Measurements from ENCODE around the gene SGCD.

DNA sequence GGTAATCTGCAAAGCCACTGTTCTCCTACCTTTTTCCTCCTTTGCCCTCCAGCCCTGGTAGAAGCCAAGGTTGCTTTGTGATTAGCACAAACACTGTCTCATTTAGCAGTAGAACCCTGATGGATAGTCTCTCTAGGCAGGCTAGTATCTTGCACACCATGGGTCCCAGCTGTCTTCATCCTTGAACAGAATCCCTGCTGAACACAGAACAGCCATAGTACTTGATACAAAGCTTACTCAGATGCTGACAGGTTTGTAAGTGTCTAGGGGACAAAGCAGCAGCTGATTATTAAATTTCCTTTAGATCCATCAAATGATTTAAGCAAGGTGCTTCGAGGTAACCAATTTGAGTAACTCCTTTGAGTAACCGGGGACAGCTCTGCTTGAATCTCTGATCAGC is 359.4 kb downstream of the SGCD start:
- TF ChIP-seq, protein P1, sequence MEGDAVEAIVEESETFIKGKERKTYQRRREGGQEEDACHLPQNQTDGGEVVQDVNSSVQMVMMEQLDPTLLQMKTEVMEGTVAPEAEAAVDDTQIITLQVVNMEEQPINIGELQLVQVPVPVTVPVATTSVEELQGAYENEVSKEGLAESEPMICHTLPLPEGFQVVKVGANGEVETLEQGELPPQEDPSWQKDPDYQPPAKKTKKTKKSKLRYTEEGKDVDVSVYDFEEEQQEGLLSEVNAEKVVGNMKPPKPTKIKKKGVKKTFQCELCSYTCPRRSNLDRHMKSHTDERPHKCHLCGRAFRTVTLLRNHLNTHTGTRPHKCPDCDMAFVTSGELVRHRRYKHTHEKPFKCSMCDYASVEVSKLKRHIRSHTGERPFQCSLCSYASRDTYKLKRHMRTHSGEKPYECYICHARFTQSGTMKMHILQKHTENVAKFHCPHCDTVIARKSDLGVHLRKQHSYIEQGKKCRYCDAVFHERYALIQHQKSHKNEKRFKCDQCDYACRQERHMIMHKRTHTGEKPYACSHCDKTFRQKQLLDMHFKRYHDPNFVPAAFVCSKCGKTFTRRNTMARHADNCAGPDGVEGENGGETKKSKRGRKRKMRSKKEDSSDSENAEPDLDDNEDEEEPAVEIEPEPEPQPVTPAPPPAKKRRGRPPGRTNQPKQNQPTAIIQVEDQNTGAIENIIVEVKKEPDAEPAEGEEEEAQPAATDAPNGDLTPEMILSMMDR (IDR thresholded peaks at IDR 0.05 in 2 of 3, conservative IDR thresholded peaks at IDR 0.05 in 1 of 3; ENCODE audit: borderline replicate concordance in 1 of 3, insufficient read depth in 1 of 3, low read depth in 2 of 3, low read length in 2 of 3), result no peak
- no peak for TF ChIP-seq SP1 (IDR thresholded peaks at IDR 0.05; ENCODE audit: low read depth)

All from HCT116 (cell line).